ENCODE data around the gene COL13A1.

Gene COL13A1

DNA sequence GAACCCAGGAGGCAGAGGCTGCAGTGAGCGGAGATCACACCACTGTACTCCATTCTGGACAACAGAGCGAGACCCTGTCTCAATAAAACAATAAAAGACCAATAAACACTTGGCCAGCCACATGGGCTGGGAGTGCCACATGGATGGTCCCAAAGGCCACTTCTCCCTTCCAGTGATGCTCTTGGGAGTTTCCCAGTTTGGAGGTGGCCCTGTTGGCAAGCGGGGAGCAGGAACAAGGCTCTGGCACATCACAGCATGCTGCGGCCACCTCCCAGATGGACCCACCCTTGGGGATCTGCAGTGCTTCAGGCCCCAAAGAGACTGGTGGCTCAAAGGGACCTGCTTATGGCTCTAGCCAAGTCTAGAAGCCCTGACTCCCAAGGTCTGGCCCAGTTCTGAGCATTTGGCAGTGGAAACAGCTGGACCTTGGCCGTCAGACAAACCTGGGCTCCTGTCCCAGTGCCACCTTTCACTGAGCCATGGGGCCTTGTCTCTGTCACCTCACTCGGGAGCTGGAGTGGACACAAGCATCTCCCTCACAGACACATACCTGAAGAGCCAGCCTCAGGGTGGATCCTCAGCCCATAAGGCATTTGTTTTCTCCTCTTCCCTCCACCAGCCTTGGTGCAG, 91.7 kb downstream of the COL13A1 start:
- DNase-seq, result no peak

DNA sequence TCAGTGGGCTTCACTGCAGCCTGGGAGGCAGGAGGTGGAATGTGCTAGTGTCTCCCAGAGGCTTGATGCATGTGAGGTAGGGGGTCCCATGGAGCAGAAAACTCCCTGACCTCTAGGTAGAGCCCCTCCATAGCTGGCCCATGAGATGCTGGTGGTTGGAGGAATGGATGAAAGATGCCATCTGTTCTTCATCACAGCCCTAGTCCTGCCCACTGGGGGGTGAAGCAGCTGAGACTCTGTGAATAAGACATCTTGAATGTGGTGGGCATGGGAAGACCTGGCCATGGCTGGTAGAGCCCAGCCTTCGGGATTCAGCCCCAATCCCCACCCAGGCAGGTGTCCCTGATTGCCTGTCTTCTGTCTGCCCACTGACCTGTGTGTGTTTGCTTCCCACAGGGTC, 92.5 kb downstream of the COL13A1 start:
- DNase-seq, result no peak

DNA sequence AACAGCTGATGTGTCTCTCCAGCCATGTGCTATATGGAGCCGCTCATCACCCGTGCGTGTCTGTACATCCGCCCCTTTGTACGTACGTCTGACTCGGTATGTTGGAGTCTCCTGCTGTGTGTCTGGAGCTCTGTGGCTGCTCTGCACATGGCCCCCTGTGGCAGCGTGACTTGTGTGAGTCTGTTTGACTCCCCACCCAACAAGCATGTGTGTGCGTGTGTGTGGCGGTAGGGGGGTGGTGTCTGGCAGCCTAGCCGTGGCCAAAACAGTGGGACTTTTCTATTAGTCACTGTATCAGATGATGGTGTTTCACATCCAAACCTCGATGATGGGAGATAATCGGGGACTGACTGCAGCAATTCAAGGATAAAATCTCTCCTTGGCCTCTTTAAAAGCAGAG, 94.1 kb downstream of the COL13A1 start:
- DNase-seq, result no peak

DNA sequence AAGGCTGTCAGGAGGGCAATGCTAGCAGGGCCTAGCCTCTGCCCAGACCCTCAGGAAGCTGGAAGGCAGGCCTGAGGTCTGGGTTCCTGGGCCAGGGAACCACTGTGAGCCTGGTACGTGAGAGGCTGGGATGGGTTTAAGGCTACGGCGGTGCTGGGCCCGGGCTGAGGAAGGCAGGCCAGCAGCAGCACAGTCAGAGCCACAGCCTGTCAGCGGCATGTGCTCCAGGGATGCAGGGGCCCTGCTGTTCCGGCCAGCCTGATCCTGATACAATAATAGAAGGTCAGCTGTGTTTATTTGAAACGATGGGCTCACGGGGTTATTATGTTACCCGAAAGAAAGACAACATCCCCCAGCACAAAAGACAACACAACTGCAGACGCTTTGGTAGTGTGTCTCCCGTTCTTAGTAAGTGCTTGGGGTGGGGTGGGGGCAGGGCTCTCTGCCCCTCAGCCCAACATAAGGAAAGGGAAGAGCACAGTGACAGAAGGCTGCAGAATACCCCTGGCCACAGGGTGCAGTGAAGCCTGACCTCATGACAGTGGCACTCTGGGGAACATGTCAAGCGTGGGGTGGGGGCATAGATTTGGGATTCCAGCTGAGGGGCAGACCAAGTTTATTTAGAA, 95.0 kb downstream of the COL13A1 start:
- no peak for DNase-seq

DNA sequence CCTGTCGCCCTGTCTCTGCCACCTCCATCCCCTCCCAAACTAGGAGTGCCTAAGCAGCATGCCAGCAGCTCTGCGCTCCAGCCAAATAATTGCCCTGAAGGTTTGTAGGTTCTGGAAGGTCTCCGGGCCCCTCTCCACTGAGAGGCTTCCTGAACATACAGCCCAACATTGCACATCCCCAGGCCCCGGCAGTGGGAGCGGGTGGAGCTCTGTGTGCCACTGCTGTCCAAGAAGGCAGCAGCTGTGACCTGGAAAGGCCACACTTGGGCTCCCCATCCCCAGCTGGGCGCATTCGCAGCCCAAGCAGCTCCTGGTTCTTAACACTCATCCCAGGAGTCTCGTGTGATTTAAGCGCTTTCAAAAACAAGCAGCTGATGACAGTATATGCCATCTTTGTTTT, 95.7 kb downstream of the COL13A1 start:
- DNase-seq, result no peak

DNA sequence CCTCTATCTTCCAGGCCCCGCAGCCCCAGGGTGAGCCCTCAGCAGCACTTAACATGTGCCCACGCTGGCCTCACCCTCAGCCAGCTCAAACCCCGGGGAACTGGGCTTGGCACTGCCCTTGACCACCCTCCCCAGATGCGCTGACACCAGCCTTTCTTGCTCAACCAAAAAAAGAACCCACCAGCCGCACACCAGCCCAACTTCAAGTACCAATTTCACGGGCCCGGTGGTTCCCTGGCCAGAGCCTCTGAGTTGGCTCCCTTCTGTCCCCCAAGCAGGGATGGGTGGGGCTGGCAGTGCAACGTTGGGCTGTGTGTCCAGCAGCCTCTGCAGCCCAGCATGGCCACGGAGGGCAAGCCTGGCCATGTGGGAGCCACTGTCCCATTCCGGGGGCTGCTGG, 96.3 kb downstream of the COL13A1 start:
- DNase-seq, result no peak

DNA sequence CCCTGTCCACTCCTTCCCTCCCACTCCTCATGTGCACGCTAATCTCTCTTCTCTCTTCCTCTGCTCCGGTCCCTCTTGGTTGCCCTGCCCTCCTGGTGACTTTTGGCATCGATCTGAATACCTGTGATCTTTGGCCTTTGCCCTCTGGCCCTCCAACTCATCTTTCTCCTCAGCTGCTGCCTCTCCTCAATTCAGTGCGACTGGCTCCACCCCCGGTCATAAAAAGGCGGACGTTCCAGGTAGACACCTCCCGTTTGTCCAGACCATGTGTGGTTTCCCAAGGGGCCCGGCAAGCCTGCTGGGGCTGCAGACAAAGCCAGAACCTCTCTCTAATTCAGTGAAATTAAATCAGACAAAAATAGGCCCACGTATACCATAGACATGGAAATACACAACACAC, 96.8 kb downstream of the COL13A1 start:
- DNase-seq, result no peak

DNA sequence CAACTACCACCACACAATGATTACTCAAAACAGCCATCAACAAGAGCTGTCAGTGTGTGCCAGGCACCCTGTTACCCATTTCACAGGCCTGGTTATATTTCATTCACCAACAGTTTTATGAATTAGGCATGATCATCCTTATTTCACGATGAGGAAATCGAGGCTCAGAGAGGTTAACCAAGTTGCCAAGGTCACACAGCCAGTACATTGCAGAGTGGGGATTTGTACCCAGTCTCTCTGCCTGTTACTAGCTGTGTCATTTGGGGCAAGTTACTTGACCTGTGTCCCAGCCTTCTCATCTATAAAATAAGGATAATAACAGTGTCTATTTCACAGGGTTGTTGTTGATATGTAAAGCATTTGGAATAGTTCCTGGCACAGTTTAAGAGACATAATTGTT, 97.2 kb downstream of the COL13A1 start:
- DNase-seq, result no peak

DNA sequence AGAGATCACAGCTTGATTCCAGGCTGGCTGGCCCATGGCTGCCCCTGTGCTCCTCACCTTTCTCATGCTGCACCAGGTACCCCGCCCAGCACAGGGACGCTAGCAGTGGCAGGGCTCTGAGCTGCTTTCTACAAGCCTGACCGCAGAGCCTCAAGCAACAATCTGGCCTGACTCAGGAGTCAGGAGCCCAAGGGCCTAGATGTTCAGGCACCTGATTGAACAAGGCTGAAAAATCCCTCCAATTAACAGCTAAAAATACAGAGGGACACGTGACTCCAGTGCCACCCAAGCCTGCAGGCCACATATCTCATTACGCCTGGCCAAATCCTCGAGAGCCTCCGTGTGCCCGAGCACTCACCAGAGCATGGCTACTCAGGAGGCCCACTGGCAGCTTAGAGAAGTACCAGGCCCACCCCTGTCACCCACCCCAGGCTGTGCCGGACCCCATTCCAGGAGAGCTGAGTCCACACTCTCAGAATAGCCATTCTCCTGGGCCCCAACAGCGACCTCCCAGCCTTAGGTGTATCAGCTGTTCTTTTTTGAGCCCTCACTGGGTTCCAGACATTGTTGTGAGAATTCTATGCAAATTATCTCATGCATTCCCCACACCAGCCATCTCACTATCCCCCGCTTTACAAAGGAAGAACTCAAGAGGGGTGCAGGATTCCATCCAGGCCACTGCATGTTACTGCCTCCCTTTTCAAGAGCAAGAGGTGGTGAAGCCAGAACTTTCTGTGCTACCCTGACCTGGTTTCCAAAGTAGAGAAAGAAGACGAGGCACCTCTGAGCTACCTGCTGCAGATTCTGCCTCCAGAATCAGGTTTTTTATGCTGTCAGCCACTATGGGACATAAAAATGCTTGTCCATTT, 98.3 kb downstream of the COL13A1 start:
- no peak for DNase-seq

DNA sequence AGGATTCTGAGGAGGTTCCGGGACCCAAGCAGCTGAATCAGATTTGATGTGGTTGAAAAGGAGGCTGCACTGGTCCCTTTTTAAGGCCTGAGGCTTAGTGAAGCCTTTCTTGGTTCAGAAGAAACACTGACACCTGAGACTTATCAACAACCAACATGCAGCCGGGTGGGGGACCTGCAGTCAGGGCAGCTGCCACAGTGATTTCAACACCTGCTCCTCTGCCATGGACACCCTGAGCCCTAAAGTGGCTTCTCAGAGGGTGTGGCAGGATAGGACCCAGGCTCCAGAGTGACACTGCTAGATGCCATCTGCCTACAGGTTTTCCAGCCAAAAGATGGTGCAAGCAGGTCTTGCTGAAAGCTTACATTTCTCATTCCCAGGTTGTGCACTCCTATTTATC, 99.3 kb downstream of the COL13A1 start:
- DNase-seq, result peak; percentile 50

DNA sequence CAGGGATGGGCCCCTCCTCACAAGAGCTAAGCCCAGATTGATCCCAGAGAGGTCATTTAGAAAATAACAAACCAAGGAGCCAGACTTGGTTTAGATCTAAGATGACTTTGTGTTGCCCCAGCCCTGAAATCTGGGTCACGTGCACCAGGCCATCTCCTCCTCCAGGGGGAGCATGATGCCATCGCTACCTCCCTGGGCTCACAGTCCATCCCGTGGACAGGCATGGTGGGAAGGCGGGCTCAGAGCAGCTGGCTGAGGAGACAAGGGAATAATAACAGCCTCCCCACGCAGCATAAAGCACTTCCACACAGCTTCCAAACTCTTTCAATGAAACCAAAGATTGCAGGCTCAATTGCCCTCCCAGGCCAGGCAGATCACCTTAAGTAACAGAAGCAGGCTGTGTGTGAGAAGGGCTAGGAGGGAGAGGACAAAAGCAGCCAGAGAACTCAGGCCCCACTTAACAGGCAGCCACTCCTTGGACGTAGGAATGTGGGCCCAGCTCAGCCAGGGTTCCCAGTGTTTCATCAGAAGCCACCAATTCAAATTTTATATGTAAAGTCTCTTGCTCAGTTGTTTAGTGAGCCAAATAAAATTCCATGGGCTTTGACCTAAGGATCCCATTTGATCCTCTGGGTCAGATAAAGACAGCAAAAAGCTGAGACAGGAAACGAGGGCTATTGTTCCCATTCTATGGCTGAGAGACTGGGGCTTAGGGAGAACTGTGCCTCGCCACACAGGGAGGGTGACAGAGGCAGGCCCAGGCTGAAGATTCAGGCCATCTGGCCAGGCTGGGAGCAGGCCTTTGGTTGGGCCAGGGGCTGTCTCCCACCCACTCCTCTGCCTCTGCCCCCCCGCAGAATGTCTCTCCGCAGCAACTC, 100.2 kb downstream of the COL13A1 start:
- peak; percentile 18 for DNase-seq

DNA sequence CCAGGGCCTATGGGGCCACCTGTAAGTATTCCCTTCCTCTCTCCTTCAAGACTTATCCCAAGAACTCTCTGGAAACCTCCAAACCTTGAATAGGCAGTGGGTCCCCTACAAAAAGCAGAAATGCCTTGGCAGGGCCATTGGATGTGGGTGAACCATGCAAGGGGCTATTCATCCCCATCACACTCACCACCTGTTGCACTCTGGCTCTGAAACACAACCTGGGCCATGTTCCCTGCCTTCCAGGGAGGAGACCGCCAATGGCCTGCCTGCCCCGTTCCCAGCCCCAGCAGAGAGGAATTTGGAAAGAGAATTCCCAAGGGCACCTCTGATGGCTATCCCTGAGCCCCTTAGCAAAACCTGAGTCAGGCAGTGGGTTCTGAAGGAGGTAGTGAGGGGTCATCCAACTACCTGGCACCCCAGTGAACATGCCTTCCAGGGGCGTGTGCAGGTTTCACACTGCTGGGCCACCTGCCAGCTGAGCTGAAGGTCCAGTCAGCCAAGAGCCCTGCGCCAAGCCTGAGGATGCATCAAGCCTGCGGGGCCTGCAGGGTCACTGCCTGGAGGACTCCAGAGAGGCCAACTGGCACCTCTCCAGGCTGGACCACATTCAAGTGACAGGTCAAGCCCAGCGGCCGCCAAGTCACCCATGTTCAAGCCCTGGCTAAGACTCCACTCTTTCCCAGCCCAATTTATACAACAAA, 101.3 kb downstream of the COL13A1 start:
- no peak for DNase-seq

DNA sequence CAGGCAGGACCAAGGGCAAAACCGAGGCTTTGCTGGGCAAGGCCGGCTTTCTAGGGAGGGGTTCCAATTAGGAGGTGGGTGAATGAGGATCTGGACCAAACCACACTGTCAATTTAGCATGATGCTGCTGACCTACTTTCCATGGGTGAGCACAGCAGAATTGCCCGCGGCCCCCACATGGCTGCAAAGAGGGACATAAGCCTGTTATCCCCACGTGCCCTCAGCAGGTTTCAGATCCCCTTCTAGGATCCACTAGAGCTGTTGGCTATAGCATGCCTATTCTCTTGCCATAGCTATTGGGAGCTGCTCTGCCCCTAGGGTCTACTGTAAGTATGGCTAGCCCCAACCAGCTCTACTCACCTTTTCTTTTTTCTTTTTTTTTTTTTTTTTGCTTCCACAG, 102.8 kb downstream of the COL13A1 start:
- no peak for DNase-seq

DNA sequence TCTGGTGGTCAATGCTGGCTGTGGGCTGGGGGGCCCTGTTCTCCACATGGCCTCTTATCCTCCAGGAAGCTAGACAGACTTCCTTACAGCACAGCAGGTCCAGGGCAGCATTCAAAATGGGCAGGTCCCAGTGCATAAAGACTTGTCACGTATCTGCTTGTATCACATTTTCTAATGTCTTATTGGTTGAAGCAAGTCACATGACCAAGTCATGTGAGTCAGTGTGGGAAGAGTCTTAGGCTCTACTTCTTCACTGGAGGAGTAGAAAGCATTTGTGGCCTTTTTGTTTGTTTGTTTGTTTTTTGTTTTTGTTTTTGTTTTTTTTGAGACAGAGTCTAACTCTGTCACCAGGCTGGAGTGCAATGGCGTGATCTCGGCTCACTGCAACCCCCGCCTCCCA, 104.7 kb downstream of the COL13A1 start:
- DNase-seq, result no peak

DNA sequence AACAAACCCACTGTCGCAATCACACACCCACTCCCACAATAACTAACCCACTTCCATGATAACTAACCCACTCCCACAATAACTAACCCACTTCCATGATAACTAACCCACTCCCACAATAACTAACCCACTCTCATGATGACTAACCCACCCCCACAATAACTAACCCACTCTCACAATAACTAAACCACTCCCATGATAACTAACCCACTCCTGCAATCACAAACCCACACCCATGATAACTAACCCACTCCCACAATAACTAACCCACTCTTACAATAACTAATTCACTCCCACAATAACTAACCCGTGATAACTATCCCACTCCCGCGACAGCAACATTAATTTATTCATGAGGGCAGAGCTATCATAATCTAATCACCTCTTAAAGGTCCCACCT, 105.8 kb downstream of the COL13A1 start:
- DNase-seq, result no peak

DNA sequence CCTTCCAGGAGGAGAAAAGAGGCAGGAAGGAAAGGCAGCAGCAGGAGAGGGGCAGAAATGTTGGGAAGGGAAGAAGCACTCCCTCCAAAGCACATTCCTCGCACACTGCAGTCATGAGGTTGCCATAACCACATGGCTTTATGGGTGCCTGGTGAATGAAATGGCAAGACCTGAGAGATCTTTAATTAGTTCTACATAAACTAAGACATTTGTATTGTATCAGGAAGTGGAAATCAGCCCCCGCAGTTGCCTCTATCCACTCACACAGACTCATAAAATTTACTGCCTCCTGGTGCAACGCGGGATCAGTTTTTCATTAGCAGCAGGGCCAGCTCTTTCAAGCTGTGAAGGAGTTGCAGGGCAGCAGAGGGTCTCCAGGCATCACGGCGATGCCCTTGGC, 106.4 kb downstream of the COL13A1 start:
- DNase-seq, result no peak

DNA sequence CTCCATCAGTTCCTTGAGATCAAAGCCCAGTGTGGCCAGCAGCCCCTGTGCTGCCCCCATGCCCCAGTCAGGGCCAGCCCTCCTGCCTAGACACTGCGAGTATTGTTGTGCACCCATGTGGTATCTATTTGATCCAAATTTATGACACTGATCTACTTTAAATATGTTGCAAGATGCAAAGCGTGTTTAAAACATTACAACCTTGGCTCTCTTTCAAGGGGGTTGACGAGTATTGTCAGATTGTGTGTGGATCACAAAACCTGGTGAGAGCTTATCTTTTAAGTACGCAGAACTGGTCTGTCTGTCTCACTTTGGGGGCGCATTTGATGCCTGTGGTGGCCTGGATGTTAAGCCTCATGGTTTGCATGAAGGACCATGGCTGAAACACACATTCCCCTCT, 108.9 kb downstream of the COL13A1 start:
- no peak for DNase-seq

DNA sequence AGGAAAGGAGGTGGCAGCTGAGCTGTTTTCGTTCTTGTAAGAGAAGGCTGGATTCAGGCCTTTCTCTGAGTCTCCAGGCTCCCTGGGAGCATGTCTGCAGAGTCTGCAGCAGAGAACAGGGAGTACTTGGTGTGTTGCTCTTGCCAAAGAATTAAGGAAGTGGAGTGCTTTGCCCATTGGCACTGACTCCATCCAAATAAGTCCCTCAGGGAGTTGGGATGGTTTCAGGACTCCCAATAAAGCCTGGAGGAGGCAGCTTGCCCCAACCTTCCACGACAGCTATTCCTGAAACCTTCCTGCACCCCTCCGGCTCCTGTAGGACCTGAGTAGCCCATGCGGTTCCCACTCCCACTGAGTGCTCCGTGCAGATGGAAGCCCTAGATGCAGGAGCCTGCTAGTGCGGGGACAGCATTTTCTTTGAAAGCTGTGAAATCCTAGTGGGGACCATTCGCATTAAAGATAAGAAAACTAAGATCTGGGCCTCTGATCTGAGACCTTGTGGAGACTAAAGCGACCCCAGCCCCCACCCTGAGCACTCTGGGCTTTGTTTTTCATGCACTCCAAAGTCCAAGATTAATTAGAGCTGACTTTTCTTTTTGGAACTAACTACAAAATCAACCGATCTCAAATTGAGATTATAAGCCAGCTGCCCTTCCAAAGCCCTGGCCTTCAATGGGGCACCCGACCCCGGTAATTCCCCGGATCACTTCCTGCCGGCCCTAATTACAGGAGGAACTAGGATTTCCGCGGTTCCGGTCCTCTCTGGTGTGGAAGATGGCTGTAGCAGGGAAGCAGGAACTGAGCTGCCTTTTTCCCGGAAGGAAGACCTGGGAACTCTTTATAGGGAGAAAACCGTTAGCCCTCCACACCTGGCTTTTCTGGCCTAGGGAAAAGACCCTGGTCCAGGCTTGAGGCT, 110.2 kb downstream of the COL13A1 start:
- DNase-seq, result no peak

DNA sequence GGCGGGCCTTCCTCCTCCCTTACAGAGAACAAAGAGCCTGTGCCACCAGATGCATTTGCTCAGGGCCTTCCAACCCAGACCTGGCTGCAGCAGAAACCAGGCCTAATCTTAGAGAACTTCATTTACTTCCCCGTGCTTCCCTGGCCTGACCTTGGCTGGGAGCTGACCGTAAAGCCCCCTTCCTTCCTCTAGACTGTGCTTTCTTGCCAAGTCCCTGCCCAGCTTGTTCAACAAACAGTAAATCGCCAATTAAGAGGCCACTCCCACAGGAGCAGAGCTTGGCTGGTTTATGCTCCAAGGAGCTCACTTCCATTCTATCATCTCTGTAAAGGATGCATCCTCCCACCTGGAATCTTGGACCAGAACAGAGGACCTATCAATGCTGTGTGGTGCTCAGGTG, 110.9 kb downstream of the COL13A1 start:
- no peak for DNase-seq

DNA sequence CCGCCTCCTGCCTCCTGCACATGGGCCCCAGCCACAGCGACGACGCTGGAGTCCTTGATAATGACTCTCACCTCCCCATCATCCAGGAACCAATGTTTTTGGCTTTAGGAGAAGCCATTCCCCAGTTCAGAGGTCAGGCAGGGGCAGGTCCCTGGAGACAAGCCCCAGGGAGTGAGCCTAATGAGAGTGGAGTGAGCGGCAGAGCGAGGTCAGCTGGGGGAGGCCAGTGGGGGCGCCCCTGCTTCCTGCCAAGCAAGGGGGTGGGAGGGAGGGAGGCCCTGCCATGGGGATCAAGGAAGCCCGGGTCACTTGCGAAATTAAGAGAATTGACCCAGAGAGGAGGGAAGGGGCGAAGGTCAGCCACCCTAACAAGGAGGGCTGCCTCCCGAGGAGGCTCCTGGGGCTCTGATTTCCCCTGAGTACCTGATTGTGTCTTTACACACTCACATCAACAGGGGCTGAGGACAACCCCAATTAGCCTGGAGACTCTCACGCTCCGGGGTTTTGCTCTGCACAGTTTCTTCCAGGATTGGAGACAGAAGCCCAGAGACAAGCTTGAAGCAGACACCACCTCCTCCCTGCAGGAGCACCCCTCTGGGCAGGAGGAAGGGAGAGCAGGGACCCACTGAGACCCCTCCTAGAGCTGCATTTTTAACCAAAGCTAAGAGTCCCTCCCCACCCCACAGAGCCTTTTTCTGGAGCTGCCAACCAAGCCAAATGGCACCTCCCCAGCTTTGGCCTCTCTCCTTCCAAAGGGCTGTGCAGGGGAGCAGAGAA, 112.1 kb downstream of the COL13A1 start:
- no peak for DNase-seq

All from NCI-H510A (cell line).